Endodermal cell (in vitro differentiated cells): ENCODE measurements around the gene NPVF. TPM values are rescaled to one million over a fixed set of nuclear protein-coding genes. Genes with fewer than 3 reads are reported as not detected.
A peak's percentile ranks its signal among the peaks of the same experiment; 100 is the strongest.

Experiments used
- DNase-seq: peaks from one replicate; pipeline ENCODE4 v3.0.0-alpha.2; 2017
- H3K27ac ChIP-seq: 2 replicates; pipeline ENCODE4 v1.5.1; 2013; ENCODE audit warnings: mild to moderate bottlenecking, low read depth, low read length, moderate library complexity
- H3K27me3 ChIP-seq: 2 replicates; pipeline ENCODE4 v1.6.1; 2013; ENCODE audit warnings: mild to moderate bottlenecking, low read length, moderate library complexity; ENCODE audit not compliant: insufficient read depth, control insufficient read depth, poor library complexity, severe bottlenecking
- H3K36me3 ChIP-seq: 2 replicates; pipeline ENCODE4 v1.7.0; 2013; ENCODE audit warnings: mild to moderate bottlenecking, low read length, moderate library complexity; ENCODE audit not compliant: control insufficient read depth, insufficient read depth
- H3K4me1 ChIP-seq: one replicate; pipeline ENCODE4 v1.7.0; 2013; ENCODE audit warnings: low read length; ENCODE audit not compliant: control insufficient read depth, insufficient read depth
- H3K4me3 ChIP-seq: 2 replicates; pipeline ENCODE4 v1.5.1; 2013; ENCODE audit warnings: mild to moderate bottlenecking, low read length, moderate library complexity
- H3K9ac ChIP-seq: 2 replicates; pipeline ENCODE4 v1.6.1; 2013; ENCODE audit warnings: mild to moderate bottlenecking, low read length, moderate library complexity; ENCODE audit not compliant: poor library complexity, severe bottlenecking; ENCODE audit errors: extremely low read depth
- H3K9me3 ChIP-seq: 2 replicates; pipeline ENCODE4 v1.6.1; 2013; ENCODE audit warnings: mild to moderate bottlenecking, low read length, moderate library complexity; ENCODE audit not compliant: control insufficient read depth
- H3K27ac Mint-ChIP-seq: 2 replicates; pipeline ENCODE4 v1.8.0; 2020; ENCODE audit warnings: mixed read lengths
- H3K27me3 Mint-ChIP-seq: 2 replicates; pipeline ENCODE4 v1.8.0; 2021; ENCODE audit warnings: mild to moderate bottlenecking, mixed read lengths; ENCODE audit not compliant: insufficient read depth
- H3K36me3 Mint-ChIP-seq: 2 replicates; pipeline ENCODE4 v1.8.0; 2020; ENCODE audit warnings: low read depth, mixed read lengths
- H3K4me1 Mint-ChIP-seq: 2 replicates; pipeline ENCODE4 v1.8.0; 2020; ENCODE audit warnings: mixed read lengths
- H3K4me3 Mint-ChIP-seq: 2 replicates; pipeline ENCODE4 v1.8.0; 2020; ENCODE audit warnings: mild to moderate bottlenecking, moderate library complexity, mixed read lengths
- H3K9me3 Mint-ChIP-seq: 2 replicates; pipeline ENCODE4 v1.8.0; 2020; ENCODE audit warnings: mild to moderate bottlenecking, mixed read lengths
- CTCF ChIP-seq: fragments of 200-600 bp; sonication (generic); conservative IDR thresholded peaks from 2 replicates; pipeline ENCODE4 v1.5.0; 2021; ENCODE audit warnings: antibody characterized with exemption, mild to moderate bottlenecking
- WGBS, 2 experiments: methylation state at CpG; one replicate each; pipeline versions ENCODE4 v1.1.5 to v1.1.7; 2013; ENCODE audit warnings: missing lambda C conversion rate in 2 of 2, mixed read lengths in 1 of 2; ENCODE audit not compliant: insufficient coverage in 1 of 2, insufficient read length in 1 of 2; 5-methylcytosine and 5-hydroxymethylcytosine counted together
- total RNA-seq, 2 donors: library from RNA; stranded (reverse); fragmentation: NEBNext Ultra II Directional in 1 of 2; extraction: Animal tissue kit (Norgen Biotek cat#: 25700) in 1 of 2; gene quantifications; 2 replicates in 1 of 2; 3 replicates in 1 of 2; pipeline ENCODE4 v1.2.1, GENCODE V29; 2021

Gene NPVF
- total RNA-seq, 2 donors from 2014 or later: not detected

GRCh38 chr7:25242678-25243077 lies 14.4 kb upstream of the NPVF start:
- Histone ChIP-seq H3K4me3 (peak overlapping the region; percentile 31), H3K9ac (no peak overlapping the region), H3K9me3 (peaks cover 6% of the 10 kb centered on the region), H3K27me3 (no peaks in the 10 kb centered on the region), H3K4me1 (peaks cover 7% of the 10 kb centered on the region), H3K36me3 (no peaks in the 10 kb centered on the region), H3K27ac (no peak overlapping the region)
- Mint-ChIP-seq H3K4me1 (peaks cover 28% of the 10 kb centered on the region), H3K4me3 (no peak overlapping the region), H3K27ac (no peak overlapping the region), H3K9me3 (peaks cover 4% of the 10 kb centered on the region), H3K36me3 (peaks cover 3% of the 10 kb centered on the region), H3K27me3 (peaks cover 3% of the 10 kb centered on the region)
- DNase-seq: no peak
- WGBS, 2 experiments: 88% methylated on average over 1 of the region's 1 CpG; no CpG with 5 or more reads in 1 of the 2 experiments
- no peak for TF ChIP-seq CTCF

GRCh38 chr7:25240896-25241295 lies 12.6 kb upstream of the NPVF start:
- H3K4me1 Mint-ChIP-seq: peaks cover 28% of the 10 kb centered on the region
- Histone ChIP-seq H3K27me3 (no peaks in the 10 kb centered on the region), H3K9me3 (no peaks in the 10 kb centered on the region), H3K36me3 (no peaks in the 10 kb centered on the region), H3K9ac (no peak overlapping the region), H3K4me3 (no peak overlapping the region), H3K27ac (no peak overlapping the region), H3K4me1 (peaks cover 7% of the 10 kb centered on the region)
- H3K27me3 Mint-ChIP-seq: peaks cover 3% of the 10 kb centered on the region
- peaks cover under 1% of the 10 kb centered on the region for H3K36me3 Mint-ChIP-seq
- peaks cover 4% of the 10 kb centered on the region for H3K9me3 Mint-ChIP-seq
- no peak for DNase-seq
- no peak for TF ChIP-seq CTCF
- H3K4me3 Mint-ChIP-seq: no peak overlapping the region
- no peak overlapping the region for H3K27ac Mint-ChIP-seq

GRCh38 chr7:25240340-25240739 lies 12.1 kb upstream of the NPVF start:
- peaks cover 3% of the 10 kb centered on the region for H3K27me3 Mint-ChIP-seq
- no peak overlapping the region for H3K4me3 Mint-ChIP-seq
- no peak for DNase-seq
- no peak overlapping the region for H3K27ac Mint-ChIP-seq
- H3K27me3 ChIP-seq: no peaks in the 10 kb centered on the region
- no peak overlapping the region for H3K4me3 ChIP-seq
- H3K9me3 Mint-ChIP-seq: peaks cover 4% of the 10 kb centered on the region
- no peak for TF ChIP-seq CTCF
- H3K36me3 ChIP-seq: no peaks in the 10 kb centered on the region
- WGBS, 2 experiments: 93 to 95% methylated on average over 10 of the region's 10 CpGs
- peaks cover 26% of the 10 kb centered on the region for H3K4me1 Mint-ChIP-seq
- H3K27ac ChIP-seq: no peak overlapping the region
- H3K9me3 ChIP-seq: no peaks in the 10 kb centered on the region
- peaks cover 7% of the 10 kb centered on the region for H3K4me1 ChIP-seq
- H3K36me3 Mint-ChIP-seq: no peaks in the 10 kb centered on the region
- H3K9ac ChIP-seq: no peak overlapping the region
